Uterus (tissue), 4 donors: ENCODE measurements around the gene PTPRG. TPM values are rescaled to one million over a fixed set of nuclear protein-coding genes. Genes with fewer than 3 reads are reported as not detected.

Experiments used
- DNase-seq, 2 donors: peaks; one replicate each; pipeline ENCODE4 v3.0.0-alpha.2; 2019 to 2020
- H3K27ac ChIP-seq, 2 donors: fragments of 200-600 bp; sonication (generic); 1 replicate in 1 of 2; 2 replicates in 1 of 2; pipeline ENCODE4 v1.5.1; 2016 to 2018
- H3K27me3 ChIP-seq, 2 donors: fragments of 200-600 bp; sonication (generic); one replicate each; pipeline ENCODE4 v1.5.1; 2018 to 2019; ENCODE audit warnings: control low read depth in 1 of 2
- H3K36me3 ChIP-seq, 2 donors: fragments of 200-600 bp; sonication (generic); one replicate each; pipeline ENCODE4 v1.5.1; 2019; ENCODE audit warnings: control low read depth in 1 of 2
- H3K4me1 ChIP-seq, 2 donors: fragments of 200-600 bp; sonication (generic); one replicate each; pipeline ENCODE4 v1.5.1; 2018 to 2019; ENCODE audit warnings: control low read depth in 1 of 2
- H3K4me3 ChIP-seq, 2 donors: fragments of 200-600 bp; sonication (generic); 1 replicate in 1 of 2; 2 replicates in 1 of 2; pipeline ENCODE4 v1.5.1; 2018 to 2019; ENCODE audit warnings: mild to moderate bottlenecking in 1 of 2
- H3K9me3 ChIP-seq, 2 donors: fragments of 200-600 bp; sonication (generic); one replicate each; pipeline ENCODE4 v1.5.1; 2019; ENCODE audit warnings: control low read depth in 1 of 2
- POLR2A ChIP-seq, 2 donors: fragments of 450-650 bp; IDR thresholded peaks; one replicate each; pipeline ENCODE4 v1.6.1; 2016; ENCODE audit warnings: antibody characterized with exemption in 2 of 2, mild to moderate bottlenecking in 1 of 2, moderate library complexity in 1 of 2
- intact Hi-C: fragments of 100-400 bp; cut with DNase I; formaldehyde crosslinking; loops from one replicate; pipeline ENCODE4 v1.15.1; 2023; ENCODE audit warnings: low total_unique reads
- total RNA-seq, 4 donors: library from RNA; depleted of rRNA in 3 of 4; stranded (reverse); fragments of >200 nt in 3 of 4; gene quantifications; one replicate each; pipeline versions ENCODE4 v1.1.0 to v1.2.4, GENCODE V29; 2014 to 2023
- TF ChIP-seq, protein P1 (sequence below), 4 experiments: fragments of 200-600 bp in 2 of 4; fragments of 450-650 bp in 2 of 4; sonication (generic) in 2 of 4; IDR thresholded peaks; one replicate each; pipeline ENCODE4 v1.5.1; 2016 to 2019; ENCODE audit warnings: antibody characterized with exemption in 4 of 4, mild to moderate bottlenecking in 2 of 4, moderate library complexity in 1 of 4
- donor health status: DM: yes; HTN: yes; CAD: no.

PTPRG gene
- total RNA-seq, 4 donors from 2014 or later: 43.5 to 136 (median 62.6) TPM

DNA sequence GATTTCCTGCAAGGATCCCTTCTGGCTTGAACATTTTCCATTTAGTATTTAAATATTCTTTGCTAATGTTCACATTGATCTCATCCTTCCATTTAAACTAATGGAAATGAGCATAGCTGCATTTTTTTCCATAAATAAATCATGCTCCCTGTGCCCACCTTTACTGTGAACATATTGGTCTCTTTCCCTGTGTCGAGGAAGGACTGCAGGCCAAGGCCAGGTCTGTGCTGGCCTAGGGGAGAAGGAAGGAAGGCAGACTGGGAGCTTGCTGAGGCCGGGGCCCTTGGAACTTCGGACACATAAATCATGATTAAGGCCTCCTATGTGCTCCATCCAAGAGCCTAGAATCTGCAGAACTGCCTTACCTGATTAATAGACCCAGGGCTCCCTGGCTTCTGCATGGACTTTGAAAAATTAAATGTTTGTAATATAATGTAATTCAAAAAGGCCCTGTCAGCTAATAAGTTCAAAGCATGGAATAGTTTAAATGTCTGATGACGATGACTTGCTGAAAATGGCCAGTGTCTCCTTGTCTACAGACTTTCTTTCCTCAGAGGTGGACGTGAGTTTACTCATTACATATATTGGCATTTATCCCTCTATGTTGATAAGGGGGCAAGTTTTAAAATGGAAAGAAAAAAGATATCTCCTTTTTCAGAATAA is 636.1 kb downstream of the PTPRG start:
- no peak for TF ChIP-seq POLR2A (IDR thresholded peaks at IDR 0.05)
- TF ChIP-seq, protein P1, sequence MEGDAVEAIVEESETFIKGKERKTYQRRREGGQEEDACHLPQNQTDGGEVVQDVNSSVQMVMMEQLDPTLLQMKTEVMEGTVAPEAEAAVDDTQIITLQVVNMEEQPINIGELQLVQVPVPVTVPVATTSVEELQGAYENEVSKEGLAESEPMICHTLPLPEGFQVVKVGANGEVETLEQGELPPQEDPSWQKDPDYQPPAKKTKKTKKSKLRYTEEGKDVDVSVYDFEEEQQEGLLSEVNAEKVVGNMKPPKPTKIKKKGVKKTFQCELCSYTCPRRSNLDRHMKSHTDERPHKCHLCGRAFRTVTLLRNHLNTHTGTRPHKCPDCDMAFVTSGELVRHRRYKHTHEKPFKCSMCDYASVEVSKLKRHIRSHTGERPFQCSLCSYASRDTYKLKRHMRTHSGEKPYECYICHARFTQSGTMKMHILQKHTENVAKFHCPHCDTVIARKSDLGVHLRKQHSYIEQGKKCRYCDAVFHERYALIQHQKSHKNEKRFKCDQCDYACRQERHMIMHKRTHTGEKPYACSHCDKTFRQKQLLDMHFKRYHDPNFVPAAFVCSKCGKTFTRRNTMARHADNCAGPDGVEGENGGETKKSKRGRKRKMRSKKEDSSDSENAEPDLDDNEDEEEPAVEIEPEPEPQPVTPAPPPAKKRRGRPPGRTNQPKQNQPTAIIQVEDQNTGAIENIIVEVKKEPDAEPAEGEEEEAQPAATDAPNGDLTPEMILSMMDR (IDR thresholded peaks at IDR 0.05): no peak
- no peaks in the 10 kb centered on the region for H3K9me3 ChIP-seq
- H3K4me3 ChIP-seq: no peak overlapping the region
- H3K27me3 ChIP-seq: no peaks in the 10 kb centered on the region
- intact Hi-C loops: no loop called here
- no peaks in the 10 kb centered on the region for H3K4me1 ChIP-seq
- no peak overlapping the region for H3K27ac ChIP-seq
- H3K36me3 ChIP-seq: no peaks in the 10 kb centered on the region
- DNase-seq: no peak

GRCh38 chr3:62199126-62199525 is 637.8 kb downstream of the PTPRG start:
- no peak for DNase-seq
- no peaks in the 10 kb centered on the region for H3K9me3 ChIP-seq
- TF ChIP-seq, protein P1 (IDR thresholded peaks at IDR 0.05): no peak
- TF ChIP-seq POLR2A (IDR thresholded peaks at IDR 0.05): no peak

GRCh38 chr3:62201438-62202035 is 640.2 kb downstream of the PTPRG start:
- H3K36me3 ChIP-seq: no peaks in the 10 kb centered on the region
- no peak for TF ChIP-seq POLR2A (IDR thresholded peaks at IDR 0.05)
- TF ChIP-seq, protein P1 (IDR thresholded peaks at IDR 0.05): peak; percentile 9 to 32 (median 26)
- H3K4me3 ChIP-seq: no peak overlapping the region
- H3K27ac ChIP-seq: no peak overlapping the region
- intact Hi-C loops: no loop called here
- no peak for DNase-seq
- H3K27me3 ChIP-seq: no peaks in the 10 kb centered on the region
- H3K9me3 ChIP-seq: no peaks in the 10 kb centered on the region
- H3K4me1 ChIP-seq: no peaks in the 10 kb centered on the region

More at GRCh38 chr3:62199126-62199525, 637.8 kb downstream of the PTPRG start:
- H3K27ac ChIP-seq: no peak overlapping the region
- no peak overlapping the region for H3K4me3 ChIP-seq
- no peaks in the 10 kb centered on the region for H3K27me3 ChIP-seq
- H3K36me3 ChIP-seq: no peaks in the 10 kb centered on the region
- no peaks in the 10 kb centered on the region for H3K4me1 ChIP-seq
- intact Hi-C loops: no loop called here

DNA sequence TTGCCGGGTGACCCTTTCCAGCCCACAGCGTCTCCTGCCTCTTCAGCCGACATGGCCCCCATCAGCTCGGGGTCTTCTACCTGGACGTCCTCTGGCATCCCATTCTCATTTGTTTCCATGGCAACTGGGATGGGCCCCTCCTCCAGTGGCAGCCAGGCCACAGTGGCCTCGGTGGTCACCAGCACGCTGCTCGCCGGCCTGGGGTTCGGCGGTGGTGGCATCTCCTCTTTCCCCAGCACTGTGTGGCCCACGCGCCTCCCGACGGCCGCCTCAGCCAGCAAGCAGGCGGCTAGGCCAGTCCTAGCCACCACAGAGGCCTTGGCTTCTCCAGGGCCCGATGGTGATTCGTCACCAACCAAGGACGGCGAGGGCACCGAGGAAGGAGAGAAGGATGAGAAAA is 641.8 kb downstream of the PTPRG start:
- no peak for DNase-seq
- Histone ChIP-seq H3K27ac (no peak overlapping the region), H3K27me3 (no peaks in the 10 kb centered on the region), H3K4me1 (no peaks in the 10 kb centered on the region), H3K36me3 (no peaks in the 10 kb centered on the region), H3K9me3 (no peaks in the 10 kb centered on the region), H3K4me3 (no peak overlapping the region)
- TF ChIP-seq, protein P1 (IDR thresholded peaks at IDR 0.05): no peak
- no peak for TF ChIP-seq POLR2A (IDR thresholded peaks at IDR 0.05)
- intact Hi-C loops: no loop called here

- no peaks in the 10 kb centered on the region for H3K4me1 ChIP-seq
- no peak overlapping the region for H3K27ac ChIP-seq
- no peak for DNase-seq
- intact Hi-C loops: no loop called here
- TF ChIP-seq POLR2A (IDR thresholded peaks at IDR 0.05): no peak
- TF ChIP-seq, protein P1 (IDR thresholded peaks at IDR 0.05): no peak
- H3K36me3 ChIP-seq: no peaks in the 10 kb centered on the region
- no peaks in the 10 kb centered on the region for H3K27me3 ChIP-seq
- no peak overlapping the region for H3K4me3 ChIP-seq
- no peaks in the 10 kb centered on the region for H3K9me3 ChIP-seq
Observed at GRCh38 chr3:62203561-62203960, 642.2 kb downstream of the PTPRG start.
